A673 (cell line): ENCODE data around the gene DCC.

Experiments used
- CTCF ChIP-seq: fragments of 300-800, 200-600 bp; sonication (generic); conservative IDR thresholded peaks from 2 replicates; pipeline ENCODE4 v1.5.1; 2017; ENCODE audit warnings: low read depth, mild to moderate bottlenecking, antibody characterized with exemption, low read length, moderate library complexity, mixed read lengths
- EZH2 ChIP-seq: fragments of 200-600 bp; sonication (generic); IDR thresholded peaks from 2 replicates; pipeline ENCODE4 v1.6.1; 2017; ENCODE audit warnings: borderline replicate concordance, low read depth, mild to moderate bottlenecking, mixed read lengths, antibody characterized with exemption, low read length; ENCODE audit not compliant: poor library complexity, severe bottlenecking

GRCh38 chr18:52567360-52567759 is 227.4 kb downstream of the DCC start:
- TF ChIP-seq CTCF: no peak
- TF ChIP-seq EZH2: no peak
